ENCODE measurements around the gene FRMD6.

FRMD6 gene

DNA sequence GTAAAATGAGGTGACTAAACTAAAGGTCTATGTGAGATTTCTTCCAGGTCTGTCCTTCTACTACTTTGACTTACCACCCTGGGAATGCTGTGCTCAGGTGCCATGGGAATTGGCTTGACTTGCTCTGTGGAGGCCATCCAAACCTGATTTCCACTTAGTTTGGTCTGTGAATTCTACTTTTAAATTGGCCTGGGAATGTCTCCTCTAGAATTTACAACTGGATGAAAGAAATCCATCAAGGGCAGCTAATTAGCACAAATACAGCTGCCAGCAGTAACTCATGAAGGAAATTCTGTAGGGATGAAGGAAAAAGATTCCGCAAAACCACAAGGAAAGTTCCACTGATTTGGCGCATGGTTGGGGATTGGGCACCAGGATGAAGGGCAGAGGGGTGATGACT lies 31.7 kb upstream of the FRMD6 start:
- no peak overlapping the region for H2AFZ ChIP-seq (ENCODE audit: low read depth, low read length, severe bottlenecking)
- H3K9ac ChIP-seq (ENCODE audit: low read length): no peak overlapping the region
- no peaks in the 10 kb centered on the region for H3K27me3 ChIP-seq (ENCODE audit: low read length)
- H3K27ac ChIP-seq (ENCODE audit: low read depth, low read length): no peak overlapping the region
- no peaks in the 10 kb centered on the region for H3K9me2 ChIP-seq (replicated peaks; ENCODE audit: insufficient read depth, low read length)
- no peaks in the 10 kb centered on the region for H3K36me3 ChIP-seq (ENCODE audit: low read length)
- H4K20me1 ChIP-seq (ENCODE audit: low read depth, low read length): no peaks in the 10 kb centered on the region
- no peak for TF ChIP-seq EZH2phosphoT487 (conservative IDR thresholded peaks at IDR 0.05; ENCODE audit: low read length)
- TF ChIP-seq, protein P1, sequence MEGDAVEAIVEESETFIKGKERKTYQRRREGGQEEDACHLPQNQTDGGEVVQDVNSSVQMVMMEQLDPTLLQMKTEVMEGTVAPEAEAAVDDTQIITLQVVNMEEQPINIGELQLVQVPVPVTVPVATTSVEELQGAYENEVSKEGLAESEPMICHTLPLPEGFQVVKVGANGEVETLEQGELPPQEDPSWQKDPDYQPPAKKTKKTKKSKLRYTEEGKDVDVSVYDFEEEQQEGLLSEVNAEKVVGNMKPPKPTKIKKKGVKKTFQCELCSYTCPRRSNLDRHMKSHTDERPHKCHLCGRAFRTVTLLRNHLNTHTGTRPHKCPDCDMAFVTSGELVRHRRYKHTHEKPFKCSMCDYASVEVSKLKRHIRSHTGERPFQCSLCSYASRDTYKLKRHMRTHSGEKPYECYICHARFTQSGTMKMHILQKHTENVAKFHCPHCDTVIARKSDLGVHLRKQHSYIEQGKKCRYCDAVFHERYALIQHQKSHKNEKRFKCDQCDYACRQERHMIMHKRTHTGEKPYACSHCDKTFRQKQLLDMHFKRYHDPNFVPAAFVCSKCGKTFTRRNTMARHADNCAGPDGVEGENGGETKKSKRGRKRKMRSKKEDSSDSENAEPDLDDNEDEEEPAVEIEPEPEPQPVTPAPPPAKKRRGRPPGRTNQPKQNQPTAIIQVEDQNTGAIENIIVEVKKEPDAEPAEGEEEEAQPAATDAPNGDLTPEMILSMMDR (IDR thresholded peaks at IDR 0.05; ENCODE audit: insufficient read depth, low read length, poor library complexity, severe bottlenecking): no peak
- H3K4me3 ChIP-seq (ENCODE audit: insufficient read depth, low read length, poor library complexity, severe bottlenecking): no peak overlapping the region
- no peaks in the 10 kb centered on the region for H3F3A ChIP-seq (ENCODE audit: insufficient read depth)
- no peaks in the 10 kb centered on the region for H3K79me2 ChIP-seq (ENCODE audit: insufficient read depth, low read length)
- no peak overlapping the region for H3K4me2 ChIP-seq (ENCODE audit: low read depth, low read length, poor library complexity, severe bottlenecking)
- no peaks in the 10 kb centered on the region for H3K9me3 ChIP-seq (ENCODE audit: insufficient read depth, low read length)

DNA sequence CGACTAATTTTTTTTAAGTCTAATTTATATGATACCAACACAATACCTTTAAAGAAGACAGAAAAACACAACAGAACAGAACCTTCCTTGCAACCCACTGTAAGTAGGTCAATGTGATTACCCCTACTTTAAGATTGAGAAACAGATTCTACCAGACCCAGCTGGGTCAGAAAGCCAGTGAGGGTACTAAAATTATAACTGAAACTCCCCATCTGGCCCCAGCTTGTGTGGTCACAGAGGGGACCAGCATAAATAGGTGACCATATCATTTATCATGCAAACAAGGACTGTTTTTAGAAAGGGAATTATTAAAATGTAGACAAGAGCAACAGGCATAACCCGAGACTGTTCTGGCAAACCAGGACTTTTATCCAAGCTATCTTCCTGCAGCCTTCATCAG lies 30.1 kb upstream of the FRMD6 start:
- no peak for TF ChIP-seq EZH2phosphoT487 (conservative IDR thresholded peaks at IDR 0.05; ENCODE audit: low read length)
- TF ChIP-seq, protein P1 (IDR thresholded peaks at IDR 0.05; ENCODE audit: insufficient read depth, low read length, poor library complexity, severe bottlenecking): no peak
- H3K27ac ChIP-seq (ENCODE audit: low read depth, low read length): no peak overlapping the region
- no peak overlapping the region for H2AFZ ChIP-seq (ENCODE audit: low read depth, low read length, severe bottlenecking)
- H3K79me2 ChIP-seq (ENCODE audit: insufficient read depth, low read length): no peaks in the 10 kb centered on the region
- H4K20me1 ChIP-seq (ENCODE audit: low read depth, low read length): no peaks in the 10 kb centered on the region
- H3K9me3 ChIP-seq (ENCODE audit: insufficient read depth, low read length): no peaks in the 10 kb centered on the region
- no peak overlapping the region for H3K4me2 ChIP-seq (ENCODE audit: low read depth, low read length, poor library complexity, severe bottlenecking)
- H3K4me3 ChIP-seq (ENCODE audit: insufficient read depth, low read length, poor library complexity, severe bottlenecking): no peak overlapping the region
- H3K27me3 ChIP-seq (ENCODE audit: low read length): no peaks in the 10 kb centered on the region
- no peaks in the 10 kb centered on the region for H3F3A ChIP-seq (ENCODE audit: insufficient read depth)
- H3K36me3 ChIP-seq (ENCODE audit: low read length): no peaks in the 10 kb centered on the region
- H3K9ac ChIP-seq (ENCODE audit: low read length): no peak overlapping the region
- no peaks in the 10 kb centered on the region for H3K9me2 ChIP-seq (replicated peaks; ENCODE audit: insufficient read depth, low read length)

DNA sequence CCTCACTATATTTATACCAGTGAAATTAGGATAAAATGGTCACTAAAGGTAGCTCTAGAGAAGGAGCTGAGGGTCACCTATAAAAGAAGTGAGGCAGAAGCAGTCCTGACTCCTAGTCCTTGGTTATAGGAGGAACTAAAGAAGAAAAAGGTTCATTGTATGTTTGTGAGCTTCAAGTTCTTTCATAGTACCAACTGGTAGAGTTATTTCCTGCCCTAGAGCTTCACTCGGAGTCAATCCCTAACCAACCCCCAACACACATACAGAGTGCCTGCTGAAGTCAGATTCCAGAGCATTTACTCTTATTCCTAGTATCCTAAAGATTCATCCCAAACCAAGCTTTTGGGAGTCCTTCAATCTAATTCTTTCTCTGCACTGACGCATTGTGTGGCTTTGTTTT lies 29.3 kb upstream of the FRMD6 start:
- Histone ChIP-seq H3K9me2 (replicated peaks; ENCODE audit: insufficient read depth, low read length) (no peaks in the 10 kb centered on the region), H3F3A (ENCODE audit: insufficient read depth) (no peaks in the 10 kb centered on the region), H4K20me1 (ENCODE audit: low read depth, low read length) (no peaks in the 10 kb centered on the region), H3K4me2 (ENCODE audit: low read depth, low read length, poor library complexity, severe bottlenecking) (no peak overlapping the region), H2AFZ (ENCODE audit: low read depth, low read length, severe bottlenecking) (no peak overlapping the region), H3K9me3 (ENCODE audit: insufficient read depth, low read length) (no peaks in the 10 kb centered on the region), H3K27ac (ENCODE audit: low read depth, low read length) (no peak overlapping the region), H3K4me3 (ENCODE audit: insufficient read depth, low read length, poor library complexity, severe bottlenecking) (no peak overlapping the region), H3K79me2 (ENCODE audit: insufficient read depth, low read length) (no peaks in the 10 kb centered on the region), H3K9ac (ENCODE audit: low read length) (no peak overlapping the region), H3K27me3 (ENCODE audit: low read length) (no peaks in the 10 kb centered on the region), H3K36me3 (ENCODE audit: low read length) (no peaks in the 10 kb centered on the region)
- TF ChIP-seq, protein P1 (IDR thresholded peaks at IDR 0.05; ENCODE audit: insufficient read depth, low read length, poor library complexity, severe bottlenecking): no peak
- no peak for TF ChIP-seq EZH2phosphoT487 (conservative IDR thresholded peaks at IDR 0.05; ENCODE audit: low read length)
